Activated CD4-positive, alpha-beta memory T cell treated with anti-CD3 and anti-CD28 coated beads, Interleukin-2, amount 10 ng/mL, durations not matched to agents 7 days and 5 days (primary cell): ENCODE results near the gene NDUFB3. TPM values are rescaled to one million over a fixed set of nuclear protein-coding genes. Genes with fewer than 3 reads are reported as not detected.

Source experiments
- total RNA-seq, 2 experiments: library from RNA; stranded (reverse); gene quantifications; one replicate each; pipeline ENCODE4 v1.2.3, GENCODE V29; 2021

Gene NDUFB3
- total RNA-seq, 2 experiments from 2014 or later: 133 to 135 TPM

Other genes starting within 250 kb of the NDUFB3 start
- gene CLK1, start 207.3 kb upstream of the NDUFB3 start, total RNA-seq: 100 to 1,000 TPM; 164 to 169 TPM
- gene PPIL3, start 182.9 kb upstream of the NDUFB3 start, total RNA-seq: 100 to 1,000 TPM; 101 to 102 TPM
- gene NIF3L1, start 182.6 kb upstream of the NDUFB3 start, total RNA-seq: 10 to 100 TPM; 28.9 to 30.1 TPM
- 10 to 100 TPM; 50.8 to 51.6 TPM for gene ORC2, start 108.3 kb upstream of the NDUFB3 start, total RNA-seq
- gene HYCC2, start 330 bp upstream of the NDUFB3 start, total RNA-seq: 10 to 100 TPM; 27.9 to 31.9 TPM
- gene CFLAR, start 44.2 kb downstream of the NDUFB3 start, total RNA-seq: 100 to 1,000 TPM; 192 to 196 TPM
- gene CASP10, start 111.1 kb downstream of the NDUFB3 start, total RNA-seq: 10 to 100 TPM; 47.8 to 51.3 TPM
- gene CASP8, start 188.5 kb downstream of the NDUFB3 start, total RNA-seq: 100 to 1,000 TPM in 1 of 2 experiments, 10 to 100 TPM in 1; 99.8 to 102 TPM